H1 (cell line): ENCODE data around the gene TBC1D22A. TPM values are rescaled to one million over a fixed set of nuclear protein-coding genes. Genes with fewer than 3 reads are reported as not detected.

ENCODE experiments used
- CTCF ChIA-PET: fragments of 300-600 bp; sonication (Branson Sonifier 250); formaldehyde crosslinking; loops from one replicate; lab custom pipeline; 2021; ENCODE audit not compliant: partially characterized antibody; lab: Charles Lee
- POLR2A ChIA-PET: fragments of 300-600 bp; sonication (Branson Sonifier 250); formaldehyde crosslinking; loops from one replicate; lab custom pipeline; 2021; ENCODE audit warnings: inconsistent platforms; ENCODE audit not compliant: partially characterized antibody; lab: Charles Lee
- DNase-seq, 2 experiments: peaks; one replicate each; pipeline versions ENCODE4 v3.0.0 to v3.0.0-alpha.2; 2010 to 2022; ENCODE audit warnings: low spot score in 2 of 2, low read depth in 1 of 2, mixed read lengths in 1 of 2
- FAIRE-seq: peaks from 2 replicates; lab custom pipeline; 2011; peaks lifted over from hg19 to GRCh38; lab: Jason Lieb, UNC
- H2AFZ ChIP-seq: 2 replicates; pipeline ENCODE4 v1.8.1; 2012; ENCODE audit warnings: low read length, inconsistent platforms
- H2AK5ac ChIP-seq: 2 replicates; pipeline ENCODE4 v1.6.1; 2013; ENCODE audit warnings: low read depth, low read length
- H2BK120ac ChIP-seq: replicated peaks from 2 replicates; pipeline ENCODE3; 2013; ENCODE audit warnings: low read depth, low read length, inconsistent platforms
- H2BK12ac ChIP-seq: 2 replicates; pipeline ENCODE4 v1.6.1; 2013; ENCODE audit warnings: low read depth, low read length
- H2BK15ac ChIP-seq: 2 replicates; pipeline ENCODE4 v1.6.1; 2013; ENCODE audit warnings: low read length
- H2BK20ac ChIP-seq: 2 replicates; pipeline ENCODE4 v1.6.1; 2013; ENCODE audit warnings: low read length
- H2BK5ac ChIP-seq: 2 replicates; pipeline ENCODE4 v1.6.1; 2013; ENCODE audit warnings: low read depth, low read length
- H3K14ac ChIP-seq: 2 replicates; pipeline ENCODE4 v1.6.1; 2013; ENCODE audit warnings: inconsistent platforms; ENCODE audit not compliant: insufficient read length
- H3K18ac ChIP-seq: 2 replicates; pipeline ENCODE4 v1.6.1; 2013; ENCODE audit warnings: low read length; ENCODE audit errors: extremely low read depth
- H3K23ac ChIP-seq: 2 replicates; pipeline ENCODE4 v1.6.1; 2013; ENCODE audit warnings: inconsistent platforms; ENCODE audit not compliant: insufficient read length
- H3K23me2 ChIP-seq: 2 replicates; pipeline ENCODE4 v1.6.1; 2013; ENCODE audit warnings: low read depth, low read length
- H3K27ac ChIP-seq: 2 replicates; pipeline ENCODE4 v1.6.1; 2011; ENCODE audit warnings: low read depth, low read length, inconsistent platforms
- H3K27me3 ChIP-seq, 4 experiments: replicated peaks in 1 of 4; 1 replicate in 1 of 4; 2 replicates in 3 of 4; pipeline versions ENCODE4 v1.6.1 to v1.8.1; 2011 to 2013; ENCODE audit warnings: low read length in 3 of 4, mild to moderate bottlenecking in 3 of 4, inconsistent platforms in 2 of 4, mixed read lengths in 2 of 4, moderate library complexity in 1 of 4; ENCODE audit not compliant: control insufficient read depth in 3 of 4, insufficient read depth in 3 of 4; ENCODE audit errors: extremely low read depth in 1 of 4
- H3K36me3 ChIP-seq, 4 experiments: 2 replicates each; pipeline versions ENCODE4 v1.6.1 to v1.8.1; 2011 to 2013; ENCODE audit warnings: mild to moderate bottlenecking in 4 of 4, low read length in 3 of 4, moderate library complexity in 2 of 4, control low read depth in 1 of 4, inconsistent platforms in 1 of 4; ENCODE audit not compliant: insufficient read depth in 4 of 4, control insufficient read depth in 2 of 4
- H3K4ac ChIP-seq: replicated peaks from 2 replicates; pipeline ENCODE3; 2013; ENCODE audit warnings: low read length, low read depth, mixed read lengths, inconsistent platforms; ENCODE audit not compliant: insufficient read length
- H3K4me1 ChIP-seq, 4 experiments: replicated peaks in 1 of 4; 1 replicate in 1 of 4; 2 replicates in 3 of 4; pipeline versions ENCODE4 v1.6.1 to v1.8.1; 2011 to 2013; ENCODE audit warnings: low read length in 3 of 4, inconsistent platforms in 2 of 4, mixed read lengths in 1 of 4; ENCODE audit not compliant: insufficient read depth in 4 of 4, control insufficient read depth in 3 of 4
- H3K4me2 ChIP-seq, 2 experiments: 2 replicates each; pipeline versions ENCODE4 v1.6.1 to v1.8.1; 2011 to 2013; ENCODE audit warnings: low read depth in 2 of 2, low read length in 2 of 2, control low read depth in 1 of 2, inconsistent platforms in 1 of 2, mild to moderate bottlenecking in 1 of 2; ENCODE audit not compliant: insufficient read depth in 1 of 2
- H3K4me3 ChIP-seq, 4 experiments: fragments of 200-600, 300-600 bp in 1 of 4; sonication (generic), shearing (Covaris generic), sonication (Bioruptor Twin) in 1 of 4; 2 replicates each; pipeline versions ENCODE4 v1.5.1 to v1.8.1; 2011 to 2016; ENCODE audit warnings: low read length in 4 of 4, low read depth in 3 of 4, control low read depth in 2 of 4, inconsistent platforms in 2 of 4, mild to moderate bottlenecking in 2 of 4, mixed read lengths in 1 of 4, moderate library complexity in 1 of 4; ENCODE audit not compliant: insufficient read depth in 2 of 4; ENCODE audit errors: extremely low read depth in 1 of 4
- H3K56ac ChIP-seq: replicated peaks from 2 replicates; pipeline ENCODE3; 2013; ENCODE audit warnings: low read depth, mild to moderate bottlenecking, mixed read lengths, low read length, inconsistent platforms; ENCODE audit not compliant: insufficient read length
- H3K79me1 ChIP-seq: 2 replicates; pipeline ENCODE4 v1.6.1; 2013; ENCODE audit warnings: low read depth, low read length, control low read depth
- H3K79me2 ChIP-seq, 2 experiments: 2 replicates each; pipeline versions ENCODE4 v1.6.1 to v1.8.1; 2012 to 2013; ENCODE audit warnings: low read length in 2 of 2, mild to moderate bottlenecking in 2 of 2, inconsistent platforms in 1 of 2; ENCODE audit not compliant: insufficient read depth in 2 of 2, control insufficient read depth in 1 of 2
- H3K9ac ChIP-seq, 4 experiments: replicated peaks in 1 of 4; 1 replicate in 1 of 4; 2 replicates in 3 of 4; pipeline versions ENCODE4 v1.6.1 to v1.8.1; 2011 to 2013; ENCODE audit warnings: low read depth in 3 of 4, low read length in 3 of 4, control low read depth in 2 of 4, mild to moderate bottlenecking in 2 of 4, moderate library complexity in 2 of 4, inconsistent platforms in 1 of 4; ENCODE audit errors: extremely low read depth in 1 of 4
- H3K9me3 ChIP-seq, 2 experiments: 2 replicates each; pipeline versions ENCODE4 v1.6.1 to v1.8.1; 2012 to 2013; ENCODE audit warnings: mild to moderate bottlenecking in 2 of 2, moderate library complexity in 2 of 2, control low read depth in 1 of 2, inconsistent platforms in 1 of 2, low read depth in 1 of 2, low read length in 1 of 2, mixed read lengths in 1 of 2; ENCODE audit not compliant: insufficient read depth in 2 of 2
- H4K20me1 ChIP-seq, 2 experiments: replicated peaks in 1 of 2; 2 replicates each; pipeline versions ENCODE3 to v1.8.1; 2011 to 2013; ENCODE audit warnings: inconsistent platforms in 2 of 2, low read length in 2 of 2, mild to moderate bottlenecking in 1 of 2; ENCODE audit not compliant: insufficient read depth in 2 of 2, control insufficient read depth in 1 of 2
- H4K5ac ChIP-seq: 2 replicates; pipeline ENCODE4 v1.6.1; 2013; ENCODE audit warnings: low read length, low read depth, mixed read lengths, inconsistent platforms; ENCODE audit not compliant: insufficient read length
- H4K8ac ChIP-seq: 2 replicates; pipeline ENCODE4 v1.8.0; 2013; ENCODE audit warnings: mild to moderate bottlenecking, moderate library complexity, low read length, inconsistent platforms; ENCODE audit not compliant: insufficient read depth; ENCODE audit errors: extremely low read depth
- H4K91ac ChIP-seq: replicated peaks from 2 replicates; pipeline ENCODE3; 2013; ENCODE audit warnings: low read length, mixed read lengths, inconsistent platforms; ENCODE audit not compliant: insufficient read length
- SAP30 ChIP-seq: fragments of 300-600 bp; sonication (generic); IDR thresholded peaks from 2 replicates; pipeline ENCODE4 v1.7.1; 2012; ENCODE audit warnings: low read length, moderate library complexity, mild to moderate bottlenecking, inconsistent platforms; ENCODE audit not compliant: insufficient read depth, insufficient replicate concordance
- SP1 ChIP-seq: IDR thresholded peaks from 2 replicates; pipeline ENCODE4 v1.6.1; 2011; ENCODE audit warnings: low read depth, low read length
- TAF1 ChIP-seq: IDR thresholded peaks from 2 replicates; pipeline ENCODE4 v1.6.1; 2011; ENCODE audit warnings: mild to moderate bottlenecking, low read depth, low read length
- TEAD4 ChIP-seq: IDR thresholded peaks from 2 replicates; pipeline ENCODE4 v1.6.1; 2012; ENCODE audit warnings: low read depth, low read length, inconsistent platforms, mixed read lengths
- YY1 ChIP-seq: IDR thresholded peaks from 2 replicates; pipeline ENCODE4 v1.6.1; 2011; ENCODE audit warnings: low read depth, mild to moderate bottlenecking, low read length
- ZNF274 ChIP-seq: IDR thresholded peaks from 2 replicates; pipeline ENCODE4 v1.7.0; 2012; ENCODE audit warnings: low read length, borderline replicate concordance; ENCODE audit errors: extremely low read depth
- WGBS, 2 experiments: shearing (Covaris generic) in 1 of 2; methylation state at CpG; one replicate each; pipeline versions ENCODE4 v1.1.6 to v1.1.7; 2013 to 2015; ENCODE audit warnings: low lambda C conversion rate in 2 of 2, mixed read lengths in 2 of 2, inconsistent platforms in 1 of 2, low coverage in 1 of 2, missing lambda C conversion rate in 1 of 2; ENCODE audit not compliant: insufficient replicate concordance in 2 of 2, insufficient coverage in 1 of 2, insufficient read length in 1 of 2; ENCODE audit errors: extremely low coverage in 1 of 2, missing lambda C conversion rate in 1 of 2; 5-methylcytosine and 5-hydroxymethylcytosine counted together
- polyA plus RNA-seq, 7 experiments: library from polyadenylated mRNA; depleted of rRNA in 3 of 7; stranded (reverse) in 5 of 7; unstranded in 2 of 7; fragments of >200 nt in 5 of 7; fragments of 200-250 nt in 2 of 7; gene quantifications; 1 replicate in 5 of 7; 2 replicates in 1 of 7; 4 replicates in 1 of 7; pipeline versions ENCODE4 v1.2.1 to v1.2.3, GENCODE V29; 2011 to 2013; ENCODE audit warnings: missing spikeins in 2 of 7, mixed read lengths in 2 of 7
- total RNA-seq: library from RNA; stranded (reverse); fragmentation: NEBNext Ultra II Directional; extraction: Animal tissue kit (Norgen Biotek cat#: 25700); gene quantifications from 2 replicates; pipeline ENCODE4 v1.2.1, GENCODE V29; 2021

Gene TBC1D22A
- total and polyA plus RNA-seq, 2 of the 8 experiments (the other 6 are each of a cell fraction or from before 2014, with no cell fraction given): 11.9 to 18.4 TPM

DNA sequence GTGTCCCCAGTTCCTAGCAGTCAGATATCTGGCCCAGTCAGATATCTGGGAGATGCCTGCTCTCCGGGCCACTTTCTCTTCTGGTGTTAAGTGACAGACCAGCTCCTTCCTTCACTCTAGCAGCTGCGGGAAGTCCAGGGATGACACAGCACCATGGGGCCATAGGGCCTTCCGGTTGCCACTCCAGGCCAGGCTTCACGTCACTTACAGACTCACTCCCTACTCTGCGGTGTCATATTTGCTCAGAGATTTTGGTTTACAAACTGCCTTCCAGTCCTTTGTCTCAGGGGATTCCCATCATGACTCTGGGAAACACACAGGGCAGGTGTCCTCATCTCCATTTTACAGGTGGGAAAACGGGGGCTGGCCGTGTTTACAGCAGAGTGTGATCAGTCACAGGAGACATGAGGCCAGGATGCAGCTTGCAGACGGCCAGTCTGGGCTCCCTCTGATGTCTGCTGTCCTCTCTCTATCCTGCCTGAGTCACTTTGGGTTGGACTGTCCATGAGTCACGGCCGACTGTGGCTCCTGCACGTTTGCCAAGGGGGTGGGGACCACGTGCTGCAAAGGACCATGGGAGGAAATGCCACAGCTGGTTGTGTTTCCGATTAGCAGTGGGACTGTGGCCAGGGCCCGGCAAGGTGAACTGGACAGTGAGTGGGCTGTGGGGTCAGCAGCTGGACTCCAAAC, 8.2 kb upstream of the TBC1D22A start:
- WGBS, 2 experiments: 88% methylated on average over 14 of the region's 14 CpGs; no CpG with 5 or more reads in 1 of the 2 experiments
- H2BK5ac ChIP-seq: no peak overlapping the region
- H3K9ac ChIP-seq: no peak overlapping the region
- no peaks in the 10 kb centered on the region for H3K23me2 ChIP-seq
- H3K14ac ChIP-seq: no peak overlapping the region
- H3K9me3 ChIP-seq: peaks cover 15 to 27% of the 10 kb centered on the region in 2 experiments
- H2BK12ac ChIP-seq: no peak overlapping the region
- no peak overlapping the region for H3K27ac ChIP-seq
- peaks cover 0 to 2% of the 10 kb centered on the region in 2 experiments for H4K20me1 ChIP-seq
- H3K4me2 ChIP-seq: no peak overlapping the region
- H4K5ac ChIP-seq: no peak overlapping the region
- H3K56ac ChIP-seq: no peak overlapping the region
- no peaks in the 10 kb centered on the region for H3K4me1 ChIP-seq
- H3K4me3 ChIP-seq: no peak overlapping the region
- H4K91ac ChIP-seq: no peak overlapping the region
- H3K4ac ChIP-seq: no peak overlapping the region
- no peaks in the 10 kb centered on the region; a peak in 2 of 7 replicates for H3K27me3 ChIP-seq
- H2AK5ac ChIP-seq: no peak overlapping the region
- H2AFZ ChIP-seq: no peak overlapping the region
- H2BK120ac ChIP-seq: no peak overlapping the region
- H2BK15ac ChIP-seq: no peak overlapping the region
- no peak overlapping the region for H4K8ac ChIP-seq
- ChIA-PET CTCF (interaction anchor here (1.3 kb wide), 2 partner anchors 15 to 73 kb away, joined by 3 read pairs; no protein-coding TSS in a partner anchor), POLR2A (interaction anchor here (1.9 kb wide), 1 partner anchor 8 kb away, joined by 6 read pairs; the partner anchor contains the start of gene TBC1D22A)
- H3K23ac ChIP-seq: no peak overlapping the region
- DNase-seq (no peak), FAIRE-seq (no peak)
- peaks cover 0 to 6% (median 0%) of the 10 kb centered on the region in 4 experiments; a peak in 1 of 8 replicates for H3K36me3 ChIP-seq
- no peak overlapping the region for H3K18ac ChIP-seq
- no peaks in the 10 kb centered on the region for H3K79me2 ChIP-seq
- no peaks in the 10 kb centered on the region for H3K79me1 ChIP-seq
- H2BK20ac ChIP-seq: no peak overlapping the region
- TF ChIP-seq TEAD4 (no peak), YY1 (no peak), SP1 (no peak), SAP30 (no peak), ZNF274 (no peak), TAF1 (no peak)
